ENCODE data around the gene SFTPD. TPM values are rescaled to one million over a fixed set of nuclear protein-coding genes. Genes with fewer than 3 reads are reported as not detected.

SFTPD gene
- total and polyA plus RNA-seq, 12 donors: 0.24 to 1.0 (median 0.70) TPM; not detected in 4

DNA sequence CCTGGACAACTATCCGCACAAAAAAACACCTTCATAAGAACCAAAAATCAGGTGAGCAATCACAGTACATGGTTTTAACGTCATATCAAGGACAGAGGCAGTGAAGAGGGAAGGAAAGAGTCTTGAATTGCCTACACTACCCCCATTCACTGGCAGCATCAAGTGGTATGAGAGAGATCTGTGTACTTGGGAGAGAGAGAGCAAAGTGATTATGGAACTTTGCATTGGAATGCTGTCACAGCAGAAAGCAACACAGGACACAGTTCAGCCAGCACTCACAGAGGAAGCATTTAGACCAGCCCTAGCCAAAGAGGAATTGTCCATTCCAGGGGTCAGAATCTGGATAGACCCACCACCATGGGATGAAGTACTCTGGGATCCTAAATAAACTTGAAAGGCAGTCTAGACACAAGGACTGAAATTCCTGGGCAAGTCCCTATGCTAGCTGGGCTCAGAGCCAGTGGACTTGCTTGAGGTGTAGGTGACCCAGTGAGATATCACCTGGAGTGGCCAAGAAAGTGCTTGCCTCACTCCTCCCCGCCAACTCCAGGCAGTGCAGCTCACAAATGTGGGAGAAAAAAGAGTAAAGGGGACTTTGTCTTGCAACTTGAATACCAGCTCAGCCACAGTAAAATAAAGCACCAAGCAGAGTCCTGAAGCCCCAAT, 30.5 kb upstream of the SFTPD start:
- Histone ChIP-seq H3K9me3 (replicated peaks in 1 of 3) (no peaks in the 10 kb centered on the region), H3K4me3 (no peak overlapping the region), H3K4me1 (replicated peaks in 1 of 2) (peaks cover 16% of the 10 kb centered on the region in 2 donors), H3K27ac (no peak overlapping the region), H3K36me3 (replicated peaks in 1 of 2) (no peaks in the 10 kb centered on the region), H3K27me3 (peaks cover 22% of the 10 kb centered on the region)
- no peak for DNase-seq
- intact Hi-C loops (cut with DNase I): no loop called here
- WGBS, 4 donors: 70 to 79% (median 71%) methylated on average over 3 of the region's 3 CpGs
- no peak for TF ChIP-seq POLR2A (IDR thresholded peaks at IDR 0.05)
- TF ChIP-seq, protein P1, sequence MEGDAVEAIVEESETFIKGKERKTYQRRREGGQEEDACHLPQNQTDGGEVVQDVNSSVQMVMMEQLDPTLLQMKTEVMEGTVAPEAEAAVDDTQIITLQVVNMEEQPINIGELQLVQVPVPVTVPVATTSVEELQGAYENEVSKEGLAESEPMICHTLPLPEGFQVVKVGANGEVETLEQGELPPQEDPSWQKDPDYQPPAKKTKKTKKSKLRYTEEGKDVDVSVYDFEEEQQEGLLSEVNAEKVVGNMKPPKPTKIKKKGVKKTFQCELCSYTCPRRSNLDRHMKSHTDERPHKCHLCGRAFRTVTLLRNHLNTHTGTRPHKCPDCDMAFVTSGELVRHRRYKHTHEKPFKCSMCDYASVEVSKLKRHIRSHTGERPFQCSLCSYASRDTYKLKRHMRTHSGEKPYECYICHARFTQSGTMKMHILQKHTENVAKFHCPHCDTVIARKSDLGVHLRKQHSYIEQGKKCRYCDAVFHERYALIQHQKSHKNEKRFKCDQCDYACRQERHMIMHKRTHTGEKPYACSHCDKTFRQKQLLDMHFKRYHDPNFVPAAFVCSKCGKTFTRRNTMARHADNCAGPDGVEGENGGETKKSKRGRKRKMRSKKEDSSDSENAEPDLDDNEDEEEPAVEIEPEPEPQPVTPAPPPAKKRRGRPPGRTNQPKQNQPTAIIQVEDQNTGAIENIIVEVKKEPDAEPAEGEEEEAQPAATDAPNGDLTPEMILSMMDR (IDR thresholded peaks at IDR 0.05): no peak

DNA sequence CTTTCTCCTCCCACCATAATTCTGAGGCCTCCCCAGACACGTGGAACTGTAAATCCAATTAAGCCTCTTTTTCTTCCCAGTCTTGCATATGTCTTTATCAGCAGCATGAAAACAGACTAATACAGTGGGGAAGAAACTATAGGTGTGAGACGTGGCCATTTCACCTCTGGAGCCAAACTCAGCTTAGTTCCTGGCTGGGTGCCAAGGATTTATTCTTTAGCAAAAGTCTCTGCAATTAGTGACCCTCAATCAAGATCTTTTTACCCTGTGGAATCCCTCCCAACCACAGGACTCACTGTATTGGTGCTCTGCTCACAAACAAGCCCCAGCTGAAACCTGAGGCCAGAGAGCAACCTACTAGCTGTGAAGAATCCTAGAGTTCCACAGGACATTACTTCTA, 28.1 kb upstream of the SFTPD start:
- no peak for DNase-seq
- intact Hi-C loops (cut with DNase I): no loop called here
- WGBS, 4 donors: 69 to 91% (median 81%) methylated on average over 2 of the region's 2 CpGs
- H3K4me3 ChIP-seq: no peak overlapping the region
- H3K36me3 ChIP-seq (replicated peaks in 1 of 2): no peaks in the 10 kb centered on the region
- no peak overlapping the region for H3K27ac ChIP-seq
- H3K4me1 ChIP-seq (replicated peaks in 1 of 2): peaks cover 9 to 10% of the 10 kb centered on the region in 2 donors
- H3K9me3 ChIP-seq (replicated peaks in 1 of 3): no peaks in the 10 kb centered on the region
- peaks cover 2% of the 10 kb centered on the region for H3K27me3 ChIP-seq
- no peak for TF ChIP-seq POLR2A (IDR thresholded peaks at IDR 0.05)
- TF ChIP-seq, protein P1 (IDR thresholded peaks at IDR 0.05): no peak

DNA sequence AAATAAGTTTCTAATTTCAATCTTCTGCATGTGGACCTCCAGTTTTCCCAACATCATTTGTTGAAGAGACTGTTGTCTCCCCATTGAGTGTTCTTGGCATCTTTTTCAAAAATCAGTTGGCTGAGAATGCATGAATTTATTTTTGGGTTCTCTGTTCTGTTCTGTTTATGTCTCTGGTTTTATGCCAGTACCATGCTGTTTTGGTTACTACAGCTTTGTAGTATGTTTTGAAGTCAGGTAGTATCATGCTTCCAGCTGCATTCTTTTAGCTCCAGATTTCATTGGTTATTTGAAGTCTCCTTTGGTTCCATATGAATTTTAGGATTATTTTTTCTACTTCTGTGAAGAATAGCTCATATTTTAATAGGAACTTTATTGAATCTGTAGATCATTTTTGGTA, 21.2 kb upstream of the SFTPD start:
- no peak overlapping the region for H3K4me3 ChIP-seq
- no peak for DNase-seq
- TF ChIP-seq, protein P1 (IDR thresholded peaks at IDR 0.05): no peak
- no peaks in the 10 kb centered on the region for H3K27me3 ChIP-seq
- H3K27ac ChIP-seq: no peak overlapping the region
- H3K36me3 ChIP-seq (replicated peaks in 1 of 2): no peaks in the 10 kb centered on the region
- H3K9me3 ChIP-seq (replicated peaks in 1 of 3): no peaks in the 10 kb centered on the region
- intact Hi-C loops (cut with DNase I): no loop called here
- H3K4me1 ChIP-seq (replicated peaks in 1 of 2): no peaks in the 10 kb centered on the region

DNA sequence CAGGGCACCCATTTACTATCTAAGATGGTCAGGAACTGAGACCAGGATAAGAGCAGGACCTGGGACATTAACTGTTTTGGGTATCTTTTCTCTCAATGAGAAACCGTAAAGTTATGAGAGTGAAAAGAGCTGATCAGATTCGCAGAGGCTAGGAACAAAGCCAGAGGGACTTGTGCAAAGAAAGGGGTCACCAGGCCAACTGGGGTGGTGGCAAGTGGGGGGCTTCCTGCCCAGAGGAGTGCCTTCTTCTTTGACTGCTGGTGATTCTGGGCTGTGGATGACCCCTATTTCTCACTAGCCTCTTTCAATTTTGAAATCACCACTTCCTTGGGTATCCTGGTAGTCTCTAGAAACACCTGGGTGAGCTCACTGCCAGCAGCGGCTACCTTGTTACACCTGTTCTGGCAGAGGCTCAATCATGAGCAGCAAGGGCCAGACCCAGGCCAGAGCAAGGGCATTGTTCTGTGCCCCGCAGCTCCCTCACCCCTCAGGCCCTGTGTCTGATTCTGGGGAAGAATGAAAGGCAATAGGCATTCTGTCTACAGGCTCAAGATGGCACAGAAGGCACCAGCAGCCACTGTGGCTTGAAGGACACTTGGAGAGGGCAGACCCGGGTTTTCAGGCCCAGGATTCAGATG, 999 bp downstream of the SFTPD start:
- H3K4me1 ChIP-seq (replicated peaks in 1 of 2): no peaks in the 10 kb centered on the region
- no peaks in the 10 kb centered on the region for H3K36me3 ChIP-seq (replicated peaks in 1 of 2)
- 68 to 80% (median 73%) methylated on average over 5 of the region's 5 CpGs for WGBS, 4 donors
- no peak overlapping the region for H3K4me3 ChIP-seq
- H3K27ac ChIP-seq: no peak overlapping the region
- intact Hi-C loops (cut with DNase I): no loop called here
- TF ChIP-seq, protein P1 (IDR thresholded peaks at IDR 0.05): no peak
- TF ChIP-seq POLR2A (IDR thresholded peaks at IDR 0.05): no peak
- H3K27me3 ChIP-seq: no peaks in the 10 kb centered on the region
- DNase-seq: no peak
- H3K9me3 ChIP-seq (replicated peaks in 1 of 3): no peaks in the 10 kb centered on the region
